PC-9 (cell line): Measurements from ENCODE around the gene IRF2. TPM values are rescaled to one million over a fixed set of nuclear protein-coding genes. Genes with fewer than 3 reads are reported as not detected.

ENCODE experiments used
- BruUV-seq: library from RNA; stranded (reverse); fragments of 400-500 nt; replicated peaks from 2 replicates; lab custom pipeline; 2021; lab: Mats Ljungman, UMichigan
- CTCF ChIA-PET: fragments of 300-600 bp; sonication (Branson Sonifier 250); formaldehyde crosslinking; loops from one replicate; lab custom pipeline; 2022; ENCODE audit warnings: antibody characterized with exemption; lab: Charles Lee
- POLR2A ChIA-PET: fragments of 300-600 bp; sonication (Branson Sonifier 250); formaldehyde crosslinking; loops from one replicate; lab custom pipeline; 2022; ENCODE audit warnings: antibody characterized with exemption; ENCODE audit not compliant: unreplicated experiment; lab: Charles Lee
- DNase-seq, 2 experiments: peaks; one replicate each; pipeline versions ENCODE4 v3.0.0 to v3.0.0-alpha.2; 2015 to 2022; ENCODE audit warnings: mixed read lengths in 1 of 2
- H2AFZ ChIP-seq: fragments of 200-600 bp; sonication (generic); 2 replicates; pipeline ENCODE4 v1.8.1; 2017; ENCODE audit warnings: antibody characterized with exemption
- H3F3A ChIP-seq: fragments of 200-600 bp; sonication (generic); 2 replicates; pipeline ENCODE4 v1.8.1; 2017; ENCODE audit warnings: antibody characterized with exemption, mild to moderate bottlenecking, low read depth; ENCODE audit not compliant: insufficient read depth
- H3K27ac ChIP-seq: fragments of 200-600 bp; sonication (generic); 2 replicates; pipeline ENCODE4 v1.6.1; 2016; ENCODE audit warnings: mixed run types
- H3K27me3 ChIP-seq: fragments of 200-600 bp; sonication (generic); 2 replicates; pipeline ENCODE4 v1.6.1; 2016; ENCODE audit warnings: low read depth, mixed run types; ENCODE audit not compliant: insufficient read depth
- H3K36me3 ChIP-seq: fragments of 200-600 bp; sonication (generic); 2 replicates; pipeline ENCODE4 v1.6.1; 2016; ENCODE audit warnings: low read depth, mixed run types
- H3K4me1 ChIP-seq: fragments of 200-600 bp; sonication (generic); replicated peaks from 2 replicates; pipeline ENCODE4 v1.6.1; 2016; ENCODE audit warnings: mixed run types; ENCODE audit not compliant: insufficient read depth
- H3K4me2 ChIP-seq: fragments of 200-600 bp; sonication (generic); 2 replicates; pipeline ENCODE4 v1.6.1; 2017; ENCODE audit warnings: mixed run types
- H3K4me3 ChIP-seq: fragments of 200-600 bp; sonication (generic); 2 replicates; pipeline ENCODE4 v1.6.1; 2016; ENCODE audit warnings: mixed run types
- H3K79me2 ChIP-seq: fragments of 200-600 bp; sonication (generic); 2 replicates; pipeline ENCODE4 v1.6.1; 2017; ENCODE audit warnings: low read depth, mixed run types
- H3K9me2 ChIP-seq: fragments of 200-600 bp; sonication (generic); 2 replicates; pipeline ENCODE4 v1.8.1; 2017; ENCODE audit warnings: mild to moderate bottlenecking; ENCODE audit not compliant: insufficient read depth
- H3K9me3 ChIP-seq: fragments of 200-600 bp; sonication (generic); 2 replicates; pipeline ENCODE4 v1.8.1; 2016; ENCODE audit warnings: low read depth; ENCODE audit not compliant: insufficient read depth
- H4K20me1 ChIP-seq: fragments of 200-600 bp; sonication (generic); 2 replicates; pipeline ENCODE4 v1.8.1; 2017; ENCODE audit not compliant: insufficient read depth
- EZH2 ChIP-seq: fragments of 200-600 bp; sonication (generic); IDR thresholded peaks from 2 replicates; pipeline ENCODE4 v1.8.0; 2017; ENCODE audit warnings: antibody characterized with exemption, low read depth
- intact Hi-C: fragments of 100-400 bp; cut with micrococcal nuclease; formaldehyde crosslinking; loops from one replicate; pipeline ENCODE4 v1.10.0; 2022; ENCODE audit not compliant: unreplicated experiment
- total RNA-seq: library from RNA; stranded (reverse); gene quantifications from 2 replicates; pipeline ENCODE4 v1.2.3, GENCODE V29; 2021
- TF ChIP-seq, protein P1 (sequence below): fragments of 200-600 bp; sonication (generic); conservative IDR thresholded peaks from 2 replicates; pipeline ENCODE4 v1.6.1; 2017; ENCODE audit warnings: mixed run types, antibody characterized with exemption, mild to moderate bottlenecking, moderate library complexity

IRF2 gene
- total RNA-seq, 1 experiment from 2014 or later: 34.4 TPM

GRCh38 chr4:184406958-184407391 lies 67.4 kb downstream of the IRF2 start:
- Histone ChIP-seq H3K27me3 (no peaks in the 10 kb centered on the region), H3K27ac (no peak overlapping the region), H2AFZ (no peak overlapping the region), H3F3A (no peaks in the 10 kb centered on the region), H3K4me2 (no peak overlapping the region), H3K9me3 (no peaks in the 10 kb centered on the region), H3K4me1 (no peaks in the 10 kb centered on the region), H4K20me1 (no peaks in the 10 kb centered on the region), H3K79me2 (no peaks in the 10 kb centered on the region), H3K4me3 (no peak overlapping the region), H3K9me2 (no peaks in the 10 kb centered on the region), H3K36me3 (no peaks in the 10 kb centered on the region)
- TF ChIP-seq, protein P1, sequence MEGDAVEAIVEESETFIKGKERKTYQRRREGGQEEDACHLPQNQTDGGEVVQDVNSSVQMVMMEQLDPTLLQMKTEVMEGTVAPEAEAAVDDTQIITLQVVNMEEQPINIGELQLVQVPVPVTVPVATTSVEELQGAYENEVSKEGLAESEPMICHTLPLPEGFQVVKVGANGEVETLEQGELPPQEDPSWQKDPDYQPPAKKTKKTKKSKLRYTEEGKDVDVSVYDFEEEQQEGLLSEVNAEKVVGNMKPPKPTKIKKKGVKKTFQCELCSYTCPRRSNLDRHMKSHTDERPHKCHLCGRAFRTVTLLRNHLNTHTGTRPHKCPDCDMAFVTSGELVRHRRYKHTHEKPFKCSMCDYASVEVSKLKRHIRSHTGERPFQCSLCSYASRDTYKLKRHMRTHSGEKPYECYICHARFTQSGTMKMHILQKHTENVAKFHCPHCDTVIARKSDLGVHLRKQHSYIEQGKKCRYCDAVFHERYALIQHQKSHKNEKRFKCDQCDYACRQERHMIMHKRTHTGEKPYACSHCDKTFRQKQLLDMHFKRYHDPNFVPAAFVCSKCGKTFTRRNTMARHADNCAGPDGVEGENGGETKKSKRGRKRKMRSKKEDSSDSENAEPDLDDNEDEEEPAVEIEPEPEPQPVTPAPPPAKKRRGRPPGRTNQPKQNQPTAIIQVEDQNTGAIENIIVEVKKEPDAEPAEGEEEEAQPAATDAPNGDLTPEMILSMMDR: no peak
- TF ChIP-seq EZH2: no peak
- DNase-seq: no peak
- intact Hi-C loops: loop anchor here (10.0 kb wide), 1 partner anchor 238 kb away; the partner anchor contains the start of genes CASP3 and PRIMPOL
- BruUV-seq: no TSS peak
- ChIA-PET CTCF (no interaction called here), POLR2A (no interaction called here)

GRCh38 chr4:184404047-184404446 lies 70.3 kb downstream of the IRF2 start:
- Histone ChIP-seq H3K79me2 (no peaks in the 10 kb centered on the region), H3K27ac (no peak overlapping the region), H3K4me2 (no peak overlapping the region), H3K27me3 (no peaks in the 10 kb centered on the region), H3K9me3 (no peaks in the 10 kb centered on the region), H3K9me2 (no peaks in the 10 kb centered on the region), H2AFZ (no peak overlapping the region), H3K4me1 (peaks cover 14% of the 10 kb centered on the region), H4K20me1 (no peaks in the 10 kb centered on the region), H3K36me3 (no peaks in the 10 kb centered on the region), H3K4me3 (no peak overlapping the region), H3F3A (peaks cover 12% of the 10 kb centered on the region; the same call in 1 of the 2 replicates)
- ChIA-PET CTCF (no interaction called here), POLR2A (no interaction called here)
- no TSS peak for BruUV-seq
- no peak for TF ChIP-seq EZH2
- DNase-seq: no peak
- intact Hi-C loops: loop anchor here (5.0 to 10.0 kb wide), 2 partner anchors 117 to 241 kb away; partner anchors contain the start of genes CASP3 and PRIMPOL

GRCh38 chr4:184403384-184403781 lies 71.0 kb downstream of the IRF2 start:
- H3K36me3 ChIP-seq: no peaks in the 10 kb centered on the region
- ChIA-PET POLR2A (no interaction called here), CTCF (no interaction called here)
- H2AFZ ChIP-seq: no peak overlapping the region
- BruUV-seq: no TSS peak
- H3K4me3 ChIP-seq: no peak overlapping the region
- H4K20me1 ChIP-seq: no peaks in the 10 kb centered on the region
- H3K9me3 ChIP-seq: no peaks in the 10 kb centered on the region
- H3K27me3 ChIP-seq: no peaks in the 10 kb centered on the region
- peaks cover 12% of the 10 kb centered on the region; the same call in 1 of the 2 replicates for H3F3A ChIP-seq
- no peak overlapping the region for H3K27ac ChIP-seq
- no peak for DNase-seq
- intact Hi-C loops: loop anchor here (5.0 to 10.0 kb wide), 2 partner anchors 116 to 241 kb away; partner anchors contain the start of genes CASP3 and PRIMPOL
- peaks cover 14% of the 10 kb centered on the region for H3K4me1 ChIP-seq
- H3K9me2 ChIP-seq: no peaks in the 10 kb centered on the region
- no peak overlapping the region for H3K4me2 ChIP-seq
- no peaks in the 10 kb centered on the region for H3K79me2 ChIP-seq
- no peak for TF ChIP-seq EZH2
- TF ChIP-seq, protein P1: no peak
